Endothelial cell (in vitro differentiated cells): Measurements from ENCODE around the gene TMEM134. TPM values are rescaled to one million over a fixed set of nuclear protein-coding genes. Genes with fewer than 3 reads are reported as not detected.
A peak's percentile ranks its signal among the peaks of the same experiment; 100 is the strongest.
"Not testable (repeated sequence)": the region's sequence is repeated elsewhere in the genome, so short reads cannot be mapped to it uniquely, and the experiment has no call there.

Experiments
- DNase-seq: peaks from one replicate; pipeline ENCODE4 v3.0.0; 2021; ENCODE audit warnings: low spot score
- H3K27ac Mint-ChIP-seq: one replicate; pipeline ENCODE4 v1.8.0; 2021; ENCODE audit warnings: mixed read lengths, inconsistent platforms; ENCODE audit not compliant: unreplicated experiment
- H3K27me3 Mint-ChIP-seq: one replicate; pipeline ENCODE4 v1.8.0; 2021; ENCODE audit warnings: mild to moderate bottlenecking, moderate library complexity, mixed read lengths, inconsistent platforms; ENCODE audit not compliant: unreplicated experiment
- H3K36me3 Mint-ChIP-seq: one replicate; pipeline ENCODE4 v1.8.0; 2021; ENCODE audit warnings: mild to moderate bottlenecking, low read depth, mixed read lengths, inconsistent platforms; ENCODE audit not compliant: unreplicated experiment
- H3K4me1 Mint-ChIP-seq: one replicate; pipeline ENCODE4 v1.8.0; 2021; ENCODE audit warnings: mild to moderate bottlenecking, mixed read lengths, inconsistent platforms; ENCODE audit not compliant: unreplicated experiment
- H3K4me3 Mint-ChIP-seq: one replicate; pipeline ENCODE4 v1.8.0; 2021; ENCODE audit warnings: mild to moderate bottlenecking, mixed read lengths, inconsistent platforms; ENCODE audit not compliant: unreplicated experiment
- H3K9me3 Mint-ChIP-seq: one replicate; pipeline ENCODE4 v1.8.0; 2021; ENCODE audit warnings: mixed read lengths, inconsistent platforms; ENCODE audit not compliant: unreplicated experiment
- long read RNA-seq: library from polyadenylated mRNA; unstranded; transcript quantifications from one replicate; pipeline ENCODE4 v2.0.0, GENCODE V29; 2020; ENCODE audit not compliant: unreplicated experiment
- total RNA-seq: library from RNA; stranded (reverse); fragmentation: NEBNext Ultra II Directional; extraction: Animal tissue kit (Norgen Biotek cat#: 25700); gene quantifications from one replicate; pipeline ENCODE4 v1.2.1, GENCODE V29; 2021; ENCODE audit not compliant: unreplicated experiment
- TF ChIP-seq, protein P1 (sequence below): fragments of 200-600 bp; sonication (generic); IDR thresholded peaks from one replicate; pipeline ENCODE4 v1.5.0; 2021; ENCODE audit warnings: antibody characterized with exemption; ENCODE audit not compliant: unreplicated experiment

TMEM134 gene
- 47.4 TPM for total RNA-seq
- long read RNA-seq, transcript TMEM134-201 (7 exons, 3,534 nt): major isoform, 16 of 26 reads
- long read RNA-seq, partial matches to known transcripts: 1 of 26 reads
- long read RNA-seq, other reads (novel, unspliced or antisense): 7 of 26 reads

DNA sequence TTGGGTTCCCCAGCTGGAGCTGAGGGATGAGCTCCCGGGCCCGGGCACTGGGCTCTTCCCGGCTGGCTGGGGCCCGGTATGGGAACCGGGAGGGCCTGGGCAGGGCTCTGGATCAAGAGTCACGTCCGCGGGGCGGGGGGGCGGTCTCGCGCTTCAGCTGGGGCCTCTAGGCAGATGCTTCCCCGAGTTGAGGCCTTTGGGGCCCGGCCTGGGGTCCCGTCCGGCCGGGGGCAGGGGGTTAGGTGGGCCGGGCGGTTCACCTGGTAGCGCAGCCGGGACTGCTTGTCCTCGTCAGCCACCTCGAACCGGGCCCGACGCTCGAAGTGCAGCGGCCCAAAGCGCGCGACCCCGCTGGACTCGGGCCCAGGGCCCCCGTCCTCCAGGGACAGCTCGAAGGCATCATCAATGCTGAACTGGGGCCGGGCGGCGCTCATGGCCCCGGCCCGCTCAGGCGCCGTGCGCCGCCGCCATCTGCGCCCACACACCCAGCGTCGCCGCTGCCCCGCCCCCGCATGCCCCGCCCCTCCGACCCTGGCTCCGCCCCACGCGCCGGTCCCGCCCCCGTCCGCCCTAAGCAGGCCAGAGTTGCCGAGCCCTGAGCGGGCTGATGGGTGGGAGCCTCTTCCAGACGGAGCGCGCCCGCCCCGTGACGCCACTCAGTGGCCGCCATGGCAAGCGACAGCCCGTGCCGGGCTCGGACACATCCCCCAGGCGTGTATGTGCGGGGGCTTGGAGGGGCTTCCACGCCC is at the start of gene TMEM134:
TSS of gene TMEM134 (minus strand) at position 493 of the 749 bp plus-strand sequence. CDS start at position 434, 59 bp downstream.
- DNase-seq: peak; percentile 94
- H3K27me3 Mint-ChIP-seq: peaks cover 4% of the 10 kb centered on the region
- no peaks in the 10 kb centered on the region for H3K36me3 Mint-ChIP-seq
- TF ChIP-seq, protein P1, sequence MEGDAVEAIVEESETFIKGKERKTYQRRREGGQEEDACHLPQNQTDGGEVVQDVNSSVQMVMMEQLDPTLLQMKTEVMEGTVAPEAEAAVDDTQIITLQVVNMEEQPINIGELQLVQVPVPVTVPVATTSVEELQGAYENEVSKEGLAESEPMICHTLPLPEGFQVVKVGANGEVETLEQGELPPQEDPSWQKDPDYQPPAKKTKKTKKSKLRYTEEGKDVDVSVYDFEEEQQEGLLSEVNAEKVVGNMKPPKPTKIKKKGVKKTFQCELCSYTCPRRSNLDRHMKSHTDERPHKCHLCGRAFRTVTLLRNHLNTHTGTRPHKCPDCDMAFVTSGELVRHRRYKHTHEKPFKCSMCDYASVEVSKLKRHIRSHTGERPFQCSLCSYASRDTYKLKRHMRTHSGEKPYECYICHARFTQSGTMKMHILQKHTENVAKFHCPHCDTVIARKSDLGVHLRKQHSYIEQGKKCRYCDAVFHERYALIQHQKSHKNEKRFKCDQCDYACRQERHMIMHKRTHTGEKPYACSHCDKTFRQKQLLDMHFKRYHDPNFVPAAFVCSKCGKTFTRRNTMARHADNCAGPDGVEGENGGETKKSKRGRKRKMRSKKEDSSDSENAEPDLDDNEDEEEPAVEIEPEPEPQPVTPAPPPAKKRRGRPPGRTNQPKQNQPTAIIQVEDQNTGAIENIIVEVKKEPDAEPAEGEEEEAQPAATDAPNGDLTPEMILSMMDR: no peak
- no peak within 1 kb of the TSS for H3K27ac Mint-ChIP-seq
- no peaks in the 10 kb centered on the region for H3K9me3 Mint-ChIP-seq
- peak within 1 kb of the TSS; percentile 88 for H3K4me3 Mint-ChIP-seq
- peaks cover 10% of the 10 kb centered on the region for H3K4me1 Mint-ChIP-seq

DNA sequence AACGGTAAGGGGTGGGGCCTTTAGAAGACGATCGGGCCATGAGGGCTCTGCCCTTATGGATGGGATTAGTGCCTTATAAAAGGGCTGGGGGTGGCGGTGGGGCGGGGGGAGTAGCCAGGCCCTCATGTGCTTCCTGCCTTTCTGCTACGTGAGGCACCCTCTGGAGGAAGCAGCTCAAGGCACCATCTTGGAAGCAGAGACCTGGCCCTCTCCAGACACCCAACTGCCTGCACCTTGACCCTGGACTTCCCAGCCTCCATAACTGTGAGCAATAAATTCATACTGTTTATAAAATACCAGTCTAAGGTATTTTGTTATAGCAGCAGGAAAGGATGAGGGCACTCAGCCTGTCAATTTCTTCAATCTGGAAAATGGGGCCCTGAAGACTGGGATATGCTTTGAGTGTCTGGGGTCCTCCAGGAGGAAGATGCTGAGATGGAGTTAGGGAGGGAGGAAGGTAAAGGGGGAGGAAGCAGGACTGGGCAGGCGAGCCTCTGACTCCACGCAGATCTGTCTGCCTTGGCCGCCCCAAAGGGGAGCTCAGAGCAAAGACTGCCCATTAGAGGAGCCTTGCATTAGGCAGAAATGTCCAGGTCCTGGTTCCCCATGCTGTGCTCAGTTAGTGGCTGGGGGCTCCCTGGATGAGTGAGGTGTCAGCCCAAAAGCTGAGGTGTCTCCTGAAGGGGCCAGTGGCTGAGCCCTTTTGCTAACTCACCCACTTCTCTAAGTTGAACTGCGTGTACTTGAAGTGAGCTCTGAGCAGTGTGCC is 48.9 kb upstream of the TMEM134 start:
- no peaks in the 10 kb centered on the region for H3K36me3 Mint-ChIP-seq
- no peak for DNase-seq
- H3K27me3 Mint-ChIP-seq: peaks cover 8% of the 10 kb centered on the region
- peaks cover 6% of the 10 kb centered on the region for H3K4me1 Mint-ChIP-seq
- H3K9me3 Mint-ChIP-seq: no peaks in the 10 kb centered on the region
- H3K4me3 Mint-ChIP-seq: no peak overlapping the region
- TF ChIP-seq, protein P1: no peak
- H3K27ac Mint-ChIP-seq: no peak overlapping the region

- no peaks in the 10 kb centered on the region for H3K36me3 Mint-ChIP-seq
- DNase-seq: no peak
- H3K27ac Mint-ChIP-seq: no peak overlapping the region
- peaks cover 6% of the 10 kb centered on the region for H3K4me1 Mint-ChIP-seq
- no peak overlapping the region for H3K4me3 Mint-ChIP-seq
- H3K27me3 Mint-ChIP-seq: peaks cover 8% of the 10 kb centered on the region
- TF ChIP-seq, protein P1: no peak
- no peaks in the 10 kb centered on the region for H3K9me3 Mint-ChIP-seq
These were observed 47.8 kb upstream of the TMEM134 start for GRCh38 chr11:67516806-67517205.

DNA sequence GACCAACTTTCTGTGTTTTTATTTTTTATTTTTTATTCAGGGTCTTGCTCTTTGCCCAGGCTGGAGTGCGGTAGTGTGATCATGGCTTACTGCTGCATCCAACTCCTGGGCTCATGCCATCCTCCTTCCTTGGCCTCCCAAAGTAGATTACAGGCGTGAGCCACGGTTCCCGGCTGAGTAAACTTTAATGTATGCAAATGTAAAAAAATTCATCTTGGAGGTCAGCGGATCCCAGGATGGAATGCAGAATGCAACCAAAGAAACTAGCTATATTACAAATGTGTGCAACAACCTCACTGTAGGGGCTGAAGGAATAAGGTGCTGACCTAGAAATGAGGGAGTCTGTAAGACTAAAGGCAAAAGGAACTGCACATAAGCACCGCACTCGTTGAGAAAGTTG is 45.1 kb upstream of the TMEM134 start:
- peaks cover 10% of the 10 kb centered on the region for H3K27me3 Mint-ChIP-seq
- TF ChIP-seq, protein P1: no peak

GRCh38 chr11:67511558-67511957 is 42.5 kb upstream of the TMEM134 start:
- Mint-ChIP-seq H3K4me1 (peaks cover 15% of the 10 kb centered on the region), H3K27me3 (peaks cover 10% of the 10 kb centered on the region)
- H3K36me3 Mint-ChIP-seq, H3K4me3 Mint-ChIP-seq, H3K9me3 Mint-ChIP-seq, H3K27ac Mint-ChIP-seq, DNase-seq: not testable (repeated sequence)

More for the DNA sequence above, 45.1 kb upstream of the TMEM134 start:
- no peak for DNase-seq
- Mint-ChIP-seq H3K36me3 (no peaks in the 10 kb centered on the region), H3K4me1 (peaks cover 13% of the 10 kb centered on the region), H3K27ac (no peak overlapping the region), H3K4me3 (no peak overlapping the region), H3K9me3 (no peaks in the 10 kb centered on the region)
